Measurements from ENCODE around the gene TBC1D1.

The TBC1D1 gene

DNA sequence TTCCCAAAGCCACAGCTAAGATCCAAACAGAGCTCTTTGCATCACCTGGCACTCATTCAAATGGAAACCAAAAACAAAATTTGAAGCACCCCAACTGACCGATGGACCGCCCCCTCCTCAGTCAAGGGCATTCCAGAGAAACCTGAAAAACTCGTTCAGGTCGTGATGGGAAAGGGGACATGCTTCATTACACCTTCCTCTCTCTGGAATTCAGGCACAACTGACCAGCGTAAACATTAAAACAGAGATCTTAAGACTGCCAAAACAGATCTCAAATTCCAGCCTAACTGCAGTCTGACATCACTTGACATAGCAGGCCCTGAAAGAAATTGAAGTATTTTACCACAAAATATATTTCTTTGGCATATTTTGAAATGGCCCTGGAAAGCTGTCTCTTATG is 97.8 kb downstream of the TBC1D1 start:
- Histone ChIP-seq H3F3A (ENCODE audit: control insufficient read depth, insufficient read depth) (peaks cover 31% of the 10 kb centered on the region), H3K4me1 (ENCODE audit: control insufficient read depth, low read length) (peaks cover 97% of the 10 kb centered on the region), H3K36me3 (ENCODE audit: control insufficient read depth, low read length) (peaks cover 75% of the 10 kb centered on the region), H3K27ac (ENCODE audit: low read depth, low read length) (peak overlapping the region; percentile 97), H3K79me2 (ENCODE audit: control insufficient read depth, low read length) (peaks cover 99% of the 10 kb centered on the region), H3K4me2 (ENCODE audit: low read length) (peak overlapping the region; percentile 90), H3K4me3 (ENCODE audit: low read length) (peak overlapping the region; percentile 56), H4K20me1 (ENCODE audit: control insufficient read depth, insufficient read depth, low read depth, low read length) (no peaks in the 10 kb centered on the region), H3K27me3 (ENCODE audit: control insufficient read depth, low read length) (no peaks in the 10 kb centered on the region), H3K9me2 (replicated peaks; ENCODE audit: control insufficient read depth, low read length) (no peaks in the 10 kb centered on the region), H3K9me3 (ENCODE audit: control insufficient read depth, insufficient read depth, low read length) (no peaks in the 10 kb centered on the region)
- TF ChIP-seq EZH2phosphoT487 (IDR thresholded peaks at IDR 0.05; ENCODE audit: borderline replicate concordance, low read length) (no peak), CTCF (IDR thresholded peaks at IDR 0.05; ENCODE audit: low read depth, low read length, poor library complexity, severe bottlenecking) (no peak)

GRCh38 chr4:37989398-37990260 is 98.7 kb downstream of the TBC1D1 start:
- Histone ChIP-seq H4K20me1 (ENCODE audit: control insufficient read depth, insufficient read depth, low read depth, low read length) (no peaks in the 10 kb centered on the region), H3F3A (ENCODE audit: control insufficient read depth, insufficient read depth) (peaks cover 31% of the 10 kb centered on the region), H3K27me3 (ENCODE audit: control insufficient read depth, low read length) (no peaks in the 10 kb centered on the region), H3K27ac (ENCODE audit: low read depth, low read length) (peak overlapping the region; percentile 97), H3K36me3 (ENCODE audit: control insufficient read depth, low read length) (peaks cover 76% of the 10 kb centered on the region), H3K9me2 (replicated peaks; ENCODE audit: control insufficient read depth, low read length) (no peaks in the 10 kb centered on the region), H3K4me2 (ENCODE audit: low read length) (peak overlapping the region; percentile 90), H3K9me3 (ENCODE audit: control insufficient read depth, insufficient read depth, low read length) (no peaks in the 10 kb centered on the region), H3K4me1 (ENCODE audit: control insufficient read depth, low read length) (peaks cover 97% of the 10 kb centered on the region), H3K79me2 (ENCODE audit: control insufficient read depth, low read length) (peaks cover 99% of the 10 kb centered on the region), H3K4me3 (ENCODE audit: low read length) (peak overlapping the region; percentile 56)
- TF ChIP-seq CTCF (IDR thresholded peaks at IDR 0.05; ENCODE audit: low read depth, low read length, poor library complexity, severe bottlenecking) (no peak), EZH2phosphoT487 (IDR thresholded peaks at IDR 0.05; ENCODE audit: borderline replicate concordance, low read length) (no peak)

DNA sequence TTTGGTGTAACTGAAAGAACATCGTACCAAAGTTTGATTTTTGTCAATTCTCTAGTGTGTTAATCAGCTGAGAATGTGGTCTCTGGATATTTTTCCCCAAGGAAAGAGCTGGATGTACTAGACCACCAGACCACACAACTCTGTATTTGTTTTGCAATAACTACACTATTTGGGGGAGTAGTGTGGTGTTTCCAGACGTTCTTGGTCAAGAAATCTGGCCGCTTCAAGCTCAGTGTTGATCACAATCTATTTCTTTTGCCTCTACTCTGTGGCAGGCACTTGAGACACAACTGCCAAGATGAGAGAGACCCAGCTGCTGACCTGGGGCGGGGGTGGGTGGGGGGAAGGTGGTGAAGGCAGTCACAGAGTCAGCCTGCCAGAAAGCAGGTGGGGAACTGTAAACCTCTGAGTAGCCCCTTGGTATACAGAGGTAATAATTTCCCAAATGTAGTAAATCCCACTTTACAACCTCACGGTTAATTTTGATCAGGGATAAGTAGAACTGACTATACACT is 99.9 kb downstream of the TBC1D1 start:
- no peaks in the 10 kb centered on the region for H3K27me3 ChIP-seq (ENCODE audit: control insufficient read depth, low read length)
- H3K4me2 ChIP-seq (ENCODE audit: low read length) = peak overlapping the region; percentile 90
- H3K27ac ChIP-seq (ENCODE audit: low read depth, low read length) = peak overlapping the region; percentile 97
- H3K9me3 ChIP-seq (ENCODE audit: control insufficient read depth, insufficient read depth, low read length) = no peaks in the 10 kb centered on the region
- peak overlapping the region; percentile 56 for H3K4me3 ChIP-seq (ENCODE audit: low read length)
- H4K20me1 ChIP-seq (ENCODE audit: control insufficient read depth, insufficient read depth, low read depth, low read length) = no peaks in the 10 kb centered on the region
- TF ChIP-seq CTCF (IDR thresholded peaks at IDR 0.05; ENCODE audit: low read depth, low read length, poor library complexity, severe bottlenecking) (no peak), EZH2phosphoT487 (IDR thresholded peaks at IDR 0.05; ENCODE audit: borderline replicate concordance, low read length) (no peak)
- peaks cover 99% of the 10 kb centered on the region for H3K79me2 ChIP-seq (ENCODE audit: control insufficient read depth, low read length)
- H3K9me2 ChIP-seq (replicated peaks; ENCODE audit: control insufficient read depth, low read length) = no peaks in the 10 kb centered on the region
- peaks cover 25% of the 10 kb centered on the region for H3F3A ChIP-seq (ENCODE audit: control insufficient read depth, insufficient read depth)
- peaks cover 97% of the 10 kb centered on the region for H3K4me1 ChIP-seq (ENCODE audit: control insufficient read depth, low read length)
- H3K36me3 ChIP-seq (ENCODE audit: control insufficient read depth, low read length) = peaks cover 80% of the 10 kb centered on the region

All from DOHH2 (cell line).